Peyer's patch (tissue), 4 donors: ENCODE results near the gene TMC1.

Experiments used
- POLR2A ChIP-seq, 2 donors: fragments of 450-650 bp; IDR thresholded peaks; one replicate each; pipeline ENCODE4 v1.5.1; 2017; ENCODE audit warnings: antibody characterized with exemption in 2 of 2, mild to moderate bottlenecking in 2 of 2, moderate library complexity in 2 of 2
- TF ChIP-seq, protein P1 (sequence below), 6 experiments: fragments of 450-650 bp in 4 of 6; fragments of 200-600 bp in 2 of 6; sonication (generic) in 1 of 6; IDR thresholded peaks; one replicate each; pipeline ENCODE4 v1.5.1; 2017 to 2019; ENCODE audit warnings: antibody characterized with exemption in 6 of 6, mild to moderate bottlenecking in 3 of 6, moderate library complexity in 1 of 6

DNA sequence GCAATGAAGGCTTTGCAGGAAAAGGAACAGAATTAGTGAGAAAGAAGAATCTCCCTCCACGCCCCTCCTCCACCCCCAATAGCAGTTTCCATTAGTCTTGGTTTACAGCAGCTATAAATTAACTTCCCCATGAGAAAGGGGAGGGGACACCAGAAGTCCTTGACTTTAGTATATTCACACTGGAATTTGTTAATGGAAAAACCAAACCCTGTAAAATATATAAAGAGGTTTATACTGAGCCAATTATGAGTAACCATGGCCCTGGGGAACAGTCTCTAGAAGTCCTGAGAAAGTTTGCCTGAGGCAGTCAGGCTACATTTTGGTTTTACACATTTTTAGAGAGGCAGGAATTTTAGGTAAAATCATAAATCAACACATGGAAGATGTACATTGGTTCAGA lies 342.9 kb downstream of the TMC1 start:
- TF ChIP-seq, protein P1, sequence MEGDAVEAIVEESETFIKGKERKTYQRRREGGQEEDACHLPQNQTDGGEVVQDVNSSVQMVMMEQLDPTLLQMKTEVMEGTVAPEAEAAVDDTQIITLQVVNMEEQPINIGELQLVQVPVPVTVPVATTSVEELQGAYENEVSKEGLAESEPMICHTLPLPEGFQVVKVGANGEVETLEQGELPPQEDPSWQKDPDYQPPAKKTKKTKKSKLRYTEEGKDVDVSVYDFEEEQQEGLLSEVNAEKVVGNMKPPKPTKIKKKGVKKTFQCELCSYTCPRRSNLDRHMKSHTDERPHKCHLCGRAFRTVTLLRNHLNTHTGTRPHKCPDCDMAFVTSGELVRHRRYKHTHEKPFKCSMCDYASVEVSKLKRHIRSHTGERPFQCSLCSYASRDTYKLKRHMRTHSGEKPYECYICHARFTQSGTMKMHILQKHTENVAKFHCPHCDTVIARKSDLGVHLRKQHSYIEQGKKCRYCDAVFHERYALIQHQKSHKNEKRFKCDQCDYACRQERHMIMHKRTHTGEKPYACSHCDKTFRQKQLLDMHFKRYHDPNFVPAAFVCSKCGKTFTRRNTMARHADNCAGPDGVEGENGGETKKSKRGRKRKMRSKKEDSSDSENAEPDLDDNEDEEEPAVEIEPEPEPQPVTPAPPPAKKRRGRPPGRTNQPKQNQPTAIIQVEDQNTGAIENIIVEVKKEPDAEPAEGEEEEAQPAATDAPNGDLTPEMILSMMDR (IDR thresholded peaks at IDR 0.05) = no peak
- TF ChIP-seq POLR2A (IDR thresholded peaks at IDR 0.05) = no peak
